Measurements from ENCODE around the gene GSTM4. TPM values are rescaled to one million over a fixed set of nuclear protein-coding genes. Genes with fewer than 3 reads are reported as not detected.

Gene GSTM4
- total and polyA plus RNA-seq, 9 of the 15 experiments (the other 6 are each of a cell fraction or from before 2014, with no cell fraction given), result 18.8 to 53.4 (median 38.8) TPM

DNA sequence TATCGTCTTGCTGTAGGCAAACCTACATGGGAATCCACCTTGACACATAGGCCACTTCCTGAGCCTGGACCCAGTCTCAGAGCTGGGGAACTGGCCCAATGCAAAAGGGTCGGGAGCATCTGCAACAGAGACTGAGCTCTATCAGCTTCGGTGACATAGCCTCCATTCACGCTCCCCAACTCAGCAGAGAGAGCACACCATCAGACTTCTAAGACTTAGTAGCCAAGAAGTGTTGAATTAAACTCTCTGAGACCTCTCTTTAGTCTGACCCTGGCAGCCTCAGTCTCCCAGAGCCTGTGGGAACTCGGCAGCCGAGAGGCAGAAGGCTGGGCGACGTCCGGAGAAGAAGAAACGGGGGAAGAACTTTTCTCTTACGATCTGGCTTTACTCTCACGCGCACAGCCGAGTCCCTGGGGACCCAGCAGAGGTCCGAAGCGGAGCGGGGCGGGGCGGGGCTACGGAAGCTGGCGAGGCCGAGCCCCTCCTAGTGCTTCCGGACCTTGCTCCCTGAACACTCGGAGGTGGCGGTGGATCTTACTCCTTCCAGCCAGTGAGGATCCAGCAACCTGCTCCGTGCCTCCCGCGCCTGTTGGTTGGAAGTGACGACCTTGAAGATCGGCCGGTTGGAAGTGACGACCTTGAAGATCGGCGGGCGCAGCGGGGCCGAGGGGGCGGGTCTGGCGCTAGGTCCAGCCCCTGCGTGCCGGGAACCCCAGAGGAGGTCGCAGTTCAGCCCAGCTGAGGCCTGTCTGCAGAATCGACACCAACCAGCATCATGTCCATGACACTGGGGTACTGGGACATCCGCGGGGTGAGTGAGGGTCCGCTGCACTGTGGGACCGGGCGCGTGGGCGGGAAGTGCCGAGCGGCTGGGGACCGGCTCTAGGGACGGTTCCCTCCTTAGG, at the start of gene GSTM4 (continued):
- TF ChIP-seq KDM5B (IDR thresholded peaks at IDR 0.05; ENCODE audit: insufficient replicate concordance, low read depth, low read length), result peak; percentile 72
- no peak for TF ChIP-seq NFIX (CRISPR knock-in tag; IDR thresholded peaks at IDR 0.05; ENCODE audit: low read depth)
- TF ChIP-seq BCL6 (CRISPR knock-in tag; IDR thresholded peaks at IDR 0.05), result no peak
- no peak for TF ChIP-seq SETDB1 (IDR thresholded peaks at IDR 0.05; ENCODE audit: low read length)
- no peak for TF ChIP-seq PTTG1 (tag; IDR thresholded peaks at IDR 0.05; ENCODE audit: low read depth)
- TF ChIP-seq, protein P1, sequence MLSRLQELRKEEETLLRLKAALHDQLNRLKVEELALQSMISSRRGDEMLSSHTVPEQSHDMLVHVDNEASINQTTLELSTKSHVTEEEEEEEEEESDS (CRISPR knock-in tag; IDR thresholded peaks at IDR 0.05), result no peak
- no peak for TF ChIP-seq HIVEP1 (CRISPR knock-in tag; IDR thresholded peaks at IDR 0.05)
- TF ChIP-seq ZNF175 (CRISPR knock-in tag; IDR thresholded peaks at IDR 0.05; ENCODE audit: low read depth), result no peak; the same call in 1 of the 2 replicates
- TF ChIP-seq BRCA1 (IDR thresholded peaks at IDR 0.05), result no peak
- TF ChIP-seq BRCA1 (CRISPR knock-in tag; IDR thresholded peaks at IDR 0.05), result no peak
- TF ChIP-seq, protein P2, sequence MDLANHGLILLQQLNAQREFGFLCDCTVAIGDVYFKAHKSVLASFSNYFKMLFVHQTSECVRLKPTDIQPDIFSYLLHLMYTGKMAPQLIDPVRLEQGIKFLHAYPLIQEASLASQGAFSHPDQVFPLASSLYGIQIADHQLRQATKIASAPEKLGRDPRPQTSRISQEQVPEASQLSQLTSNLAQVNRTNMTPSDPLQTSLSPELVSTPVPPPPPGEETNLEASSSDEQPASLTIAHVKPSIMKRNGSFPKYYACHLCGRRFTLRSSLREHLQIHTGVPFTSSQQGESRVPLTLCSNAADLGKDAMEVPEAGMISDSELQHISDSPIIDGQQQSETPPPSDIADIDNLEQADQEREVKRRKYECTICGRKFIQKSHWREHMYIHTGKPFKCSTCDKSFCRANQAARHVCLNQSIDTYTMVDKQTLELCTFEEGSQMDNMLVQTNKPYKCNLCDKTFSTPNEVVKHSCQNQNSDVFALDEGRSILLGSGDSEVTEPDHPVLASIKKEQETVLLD (IDR thresholded peaks at IDR 0.05), result 0 out of 2 replicates have a peak, but pooled peaks have one; percentile 24
- TF ChIP-seq SMC3 (conservative IDR thresholded peaks at IDR 0.05; ENCODE audit: insufficient read depth, low read depth, low read length), result no peak
- TF ChIP-seq JUND (IDR thresholded peaks at IDR 0.05; ENCODE audit: borderline replicate concordance, low read depth, low read length), result no peak; the same call in 1 of the 2 replicates
- no peak for TF ChIP-seq JUND (tag; IDR thresholded peaks at IDR 0.05; ENCODE audit: borderline replicate concordance, low read depth, low read length)
- no peak for TF ChIP-seq HMG20B (CRISPR knock-in tag; IDR thresholded peaks at IDR 0.05)
- TF ChIP-seq, protein P3, sequence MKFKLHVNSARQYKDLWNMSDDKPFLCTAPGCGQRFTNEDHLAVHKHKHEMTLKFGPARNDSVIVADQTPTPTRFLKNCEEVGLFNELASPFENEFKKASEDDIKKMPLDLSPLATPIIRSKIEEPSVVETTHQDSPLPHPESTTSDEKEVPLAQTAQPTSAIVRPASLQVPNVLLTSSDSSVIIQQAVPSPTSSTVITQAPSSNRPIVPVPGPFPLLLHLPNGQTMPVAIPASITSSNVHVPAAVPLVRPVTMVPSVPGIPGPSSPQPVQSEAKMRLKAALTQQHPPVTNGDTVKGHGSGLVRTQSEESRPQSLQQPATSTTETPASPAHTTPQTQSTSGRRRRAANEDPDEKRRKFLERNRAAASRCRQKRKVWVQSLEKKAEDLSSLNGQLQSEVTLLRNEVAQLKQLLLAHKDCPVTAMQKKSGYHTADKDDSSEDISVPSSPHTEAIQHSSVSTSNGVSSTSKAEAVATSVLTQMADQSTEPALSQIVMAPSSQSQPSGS (CRISPR knock-in tag; IDR thresholded peaks at IDR 0.05), result no peak
- no peak for TF ChIP-seq PPARD (CRISPR knock-in tag; IDR thresholded peaks at IDR 0.05)
- TF ChIP-seq, protein P4, sequence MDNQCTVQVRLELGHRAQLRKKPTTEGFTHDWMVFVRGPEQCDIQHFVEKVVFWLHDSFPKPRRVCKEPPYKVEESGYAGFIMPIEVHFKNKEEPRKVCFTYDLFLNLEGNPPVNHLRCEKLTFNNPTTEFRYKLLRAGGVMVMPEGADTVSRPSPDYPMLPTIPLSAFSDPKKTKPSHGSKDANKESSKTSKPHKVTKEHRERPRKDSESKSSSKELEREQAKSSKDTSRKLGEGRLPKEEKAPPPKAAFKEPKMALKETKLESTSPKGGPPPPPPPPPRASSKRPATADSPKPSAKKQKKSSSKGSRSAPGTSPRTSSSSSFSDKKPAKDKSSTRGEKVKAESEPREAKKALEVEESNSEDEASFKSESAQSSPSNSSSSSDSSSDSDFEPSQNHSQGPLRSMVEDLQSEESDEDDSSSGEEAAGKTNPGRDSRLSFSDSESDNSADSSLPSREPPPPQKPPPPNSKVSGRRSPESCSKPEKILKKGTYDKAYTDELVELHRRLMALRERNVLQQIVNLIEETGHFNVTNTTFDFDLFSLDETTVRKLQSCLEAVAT (IDR thresholded peaks at IDR 0.05), result no peak
- TF ChIP-seq SMAD2 (IDR thresholded peaks at IDR 0.05; ENCODE audit: low read depth, low read length), result no peak
- peak; percentile 68 for TF ChIP-seq POLR2B (IDR thresholded peaks at IDR 0.05; ENCODE audit: low read depth, partially characterized antibody)
- TF ChIP-seq, protein P5, sequence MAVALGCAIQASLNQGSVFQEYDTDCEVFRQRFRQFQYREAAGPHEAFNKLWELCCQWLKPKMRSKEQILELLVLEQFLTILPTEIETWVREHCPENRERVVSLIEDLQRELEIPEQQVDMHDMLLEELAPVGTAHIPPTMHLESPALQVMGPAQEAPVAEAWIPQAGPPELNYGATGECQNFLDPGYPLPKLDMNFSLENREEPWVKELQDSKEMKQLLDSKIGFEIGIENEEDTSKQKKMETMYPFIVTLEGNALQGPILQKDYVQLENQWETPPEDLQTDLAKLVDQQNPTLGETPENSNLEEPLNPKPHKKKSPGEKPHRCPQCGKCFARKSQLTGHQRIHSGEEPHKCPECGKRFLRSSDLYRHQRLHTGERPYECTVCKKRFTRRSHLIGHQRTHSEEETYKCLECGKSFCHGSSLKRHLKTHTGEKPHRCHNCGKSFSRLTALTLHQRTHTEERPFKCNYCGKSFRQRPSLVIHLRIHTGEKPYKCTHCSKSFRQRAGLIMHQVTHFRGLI (CRISPR knock-in tag; IDR thresholded peaks at IDR 0.05), result no peak
- no peak; a peak in 1 of 4 replicates for TF ChIP-seq RAD21 (CRISPR knock-in tag; conservative IDR thresholded peaks at IDR 0.05 in 1 of 2, IDR thresholded peaks at IDR 0.05 in 1 of 2)

Data from K562 (cell line).